ENCODE results near the gene PAWR.
A peak's percentile ranks its signal among the peaks of the same experiment; 100 is the strongest.

The PAWR gene

GRCh38 chr12:79563021-79563740, 127.6 kb downstream of the PAWR start:
- TF ChIP-seq CTCF (IDR thresholded peaks at IDR 0.05; ENCODE audit: low read depth, low read length) = no peak
- DNase-seq (ENCODE audit: low read depth in 2 of 2) = no peak
- no peak overlapping the region for H3K4me3 ChIP-seq (replicated peaks in 1 of 2; ENCODE audit: low read depth in 2 of 2, low read length in 2 of 2)

DNA sequence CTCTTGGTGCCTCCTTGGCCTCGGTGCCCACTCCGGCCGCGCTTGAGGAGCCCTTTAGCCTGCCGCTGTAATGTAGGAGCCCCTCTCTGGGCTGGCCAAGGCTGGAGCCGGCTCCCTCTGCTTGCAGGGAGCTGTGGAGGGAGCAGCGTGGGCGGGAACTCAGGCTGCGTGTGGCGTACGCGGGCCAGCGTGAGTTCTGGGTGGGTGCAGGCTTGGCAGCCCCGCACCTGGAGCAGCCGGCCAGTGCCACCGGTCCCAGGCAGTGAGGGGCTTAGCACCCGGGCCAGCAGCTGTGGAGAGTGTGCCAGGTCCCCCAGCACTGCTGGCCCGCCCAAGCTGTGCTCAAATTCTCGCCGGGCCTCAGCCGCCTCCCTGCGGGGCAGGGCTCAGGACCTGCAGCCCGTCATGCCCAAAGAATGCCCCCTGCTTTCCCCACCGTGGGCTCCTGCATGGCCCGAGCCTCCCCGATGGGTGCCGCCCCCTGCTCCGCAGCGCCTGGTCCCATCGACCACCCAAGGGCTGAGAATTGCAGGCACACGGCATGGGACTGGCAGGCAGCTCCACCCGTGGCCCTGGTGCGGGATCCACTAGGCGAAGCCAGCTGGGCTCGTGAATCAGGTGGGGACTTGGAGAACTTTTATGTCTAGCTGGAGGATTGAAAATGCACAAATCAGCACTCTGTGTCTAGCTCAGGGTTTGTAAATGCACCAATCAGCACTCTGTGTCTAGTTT, 129.2 kb downstream of the PAWR start:
- no peak for TF ChIP-seq CTCF (IDR thresholded peaks at IDR 0.05; ENCODE audit: low read depth, low read length)
- DNase-seq (ENCODE audit: low read depth in 2 of 2) = no peak
- H3K4me3 ChIP-seq (replicated peaks in 1 of 2; ENCODE audit: low read depth in 2 of 2, low read length in 2 of 2) = no peak overlapping the region

DNA sequence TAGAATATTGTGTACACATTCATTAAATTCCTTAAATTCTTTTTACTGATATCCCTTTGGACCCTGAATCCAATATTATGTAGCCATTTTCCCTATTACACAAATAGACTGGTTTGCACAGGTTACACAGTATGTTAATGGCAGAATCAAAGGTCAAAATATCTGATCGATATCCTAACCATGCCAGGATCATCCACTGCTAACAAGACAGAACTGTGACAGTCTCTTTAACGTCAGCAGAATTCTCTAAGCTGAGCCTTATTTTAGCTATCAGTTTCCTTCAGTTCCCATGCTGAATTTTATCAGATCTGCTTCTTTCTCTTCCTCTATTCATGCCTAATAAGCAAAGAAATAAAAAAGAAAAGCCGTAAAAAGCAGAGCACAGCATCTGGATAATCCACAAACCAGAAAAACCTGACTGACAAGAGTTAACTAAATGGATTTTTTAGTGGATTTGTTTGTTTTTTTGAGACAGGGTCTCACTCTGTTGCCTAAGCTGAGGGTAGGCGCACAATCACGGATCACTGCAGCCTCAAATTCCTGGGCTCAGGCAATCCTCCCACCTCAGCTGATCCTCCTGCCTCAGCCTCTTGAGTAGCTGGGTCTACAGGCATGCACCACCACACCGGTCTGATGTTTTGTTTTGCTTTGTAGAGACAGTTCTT, 130.4 kb downstream of the PAWR start:
- no peak overlapping the region for H3K4me3 ChIP-seq (replicated peaks in 1 of 2; ENCODE audit: low read depth in 2 of 2, low read length in 2 of 2)
- DNase-seq (ENCODE audit: low read depth in 2 of 2) = no peak
- no peak for TF ChIP-seq CTCF (IDR thresholded peaks at IDR 0.05; ENCODE audit: low read depth, low read length)

DNA sequence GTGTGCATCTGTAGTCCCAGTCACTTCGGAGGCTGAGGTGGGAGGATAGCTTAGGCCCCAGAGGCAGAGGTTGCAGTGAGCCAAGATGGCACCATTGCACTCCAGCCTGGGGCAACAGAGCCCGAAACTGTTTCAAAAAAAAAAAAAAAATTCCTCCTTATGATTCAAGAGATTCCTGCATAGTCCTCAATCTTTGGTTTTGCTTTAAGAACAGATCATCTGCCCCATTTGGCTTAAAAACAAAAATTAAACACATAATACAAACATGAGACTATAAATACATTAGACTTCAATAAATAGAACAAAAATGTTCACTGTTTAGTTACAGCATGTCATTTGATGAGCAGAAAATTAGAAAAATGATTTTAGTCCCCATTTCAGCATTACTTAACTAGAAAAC, 131.2 kb downstream of the PAWR start:
- no peak for TF ChIP-seq CTCF (IDR thresholded peaks at IDR 0.05; ENCODE audit: low read depth, low read length)
- peak in 1 of 2 donors; percentile 17 for DNase-seq (ENCODE audit: low read depth in 2 of 2)
- no peak overlapping the region for H3K4me3 ChIP-seq (replicated peaks in 1 of 2; ENCODE audit: low read depth in 2 of 2, low read length in 2 of 2)

DNA sequence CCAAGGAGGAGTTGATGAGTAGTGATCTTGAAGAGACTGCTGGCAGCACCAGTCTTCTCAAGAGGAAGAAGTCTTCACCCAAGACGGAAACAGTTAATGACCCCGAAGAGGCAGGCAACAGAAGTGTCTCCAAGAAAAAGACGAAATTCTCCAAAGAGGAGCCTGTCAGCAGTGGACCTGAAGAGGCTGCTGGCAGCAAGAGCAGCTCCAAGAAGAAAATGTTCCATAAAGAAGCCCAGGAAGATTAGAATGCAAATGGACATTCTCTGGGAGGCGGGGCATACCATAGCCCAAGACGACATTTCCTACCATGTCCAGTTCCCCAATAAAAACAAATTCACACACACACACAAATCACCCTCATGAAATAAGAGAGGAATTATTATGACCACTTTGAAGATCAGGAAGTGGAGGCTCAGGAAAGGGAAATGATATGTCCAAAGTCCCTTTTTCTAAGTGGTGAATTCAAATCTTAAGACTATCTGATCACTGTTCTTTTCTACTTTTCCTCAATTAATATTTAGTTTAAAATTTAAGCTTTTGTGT, 131.8 kb downstream of the PAWR start:
- no peak overlapping the region for H3K4me3 ChIP-seq (replicated peaks in 1 of 2; ENCODE audit: low read depth in 2 of 2, low read length in 2 of 2)
- peak in 1 of 2 donors; percentile 23 for DNase-seq (ENCODE audit: low read depth in 2 of 2)
- TF ChIP-seq CTCF (IDR thresholded peaks at IDR 0.05; ENCODE audit: low read depth, low read length) = no peak

DNA sequence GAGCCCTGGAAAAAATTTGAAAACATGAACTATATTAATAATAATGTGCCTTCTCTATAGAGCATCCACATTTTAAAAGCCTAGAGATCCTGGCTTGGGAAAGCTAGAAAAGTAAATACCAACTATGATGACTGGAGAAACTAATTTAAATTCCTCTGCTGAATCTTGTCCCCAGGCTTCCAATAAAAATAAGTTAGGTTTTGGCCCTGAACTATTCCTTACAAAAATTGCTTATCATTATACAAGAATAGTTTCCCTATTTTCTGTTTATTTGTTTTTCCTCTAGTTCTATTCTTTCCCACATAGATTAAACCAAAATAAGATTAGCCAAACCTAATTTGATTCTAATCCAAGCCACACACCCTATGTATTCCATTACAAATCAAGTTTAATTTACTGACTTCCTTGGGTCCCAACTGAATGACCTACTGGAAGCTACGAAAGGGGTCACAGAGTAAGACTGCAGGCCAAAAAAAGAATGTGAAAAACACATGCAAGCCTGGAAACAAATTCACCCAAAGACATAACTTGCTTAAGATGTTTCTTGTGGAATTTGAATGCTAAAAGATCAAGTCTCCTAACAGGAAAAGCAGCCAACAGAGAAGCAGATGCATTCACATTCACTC, 133.0 kb downstream of the PAWR start:
- peak in 1 of 2 donors; percentile 23 for DNase-seq (ENCODE audit: low read depth in 2 of 2)
- no peak overlapping the region for H3K4me3 ChIP-seq (replicated peaks in 1 of 2; ENCODE audit: low read depth in 2 of 2, low read length in 2 of 2)
- TF ChIP-seq CTCF (IDR thresholded peaks at IDR 0.05; ENCODE audit: low read depth, low read length) = no peak

All from cardiac fibroblast (primary cell).